Measurements from ENCODE around the gene SELENOO.

The SELENOO gene

GRCh38 chr22:50173311-50173982, 27.4 kb upstream of the SELENOO start:
- peak; percentile 10 for DNase-seq
- no peak for ATAC-seq

GRCh38 chr22:50173983-50174355, 26.8 kb upstream of the SELENOO start:
- DNase-seq (no peak), ATAC-seq (no peak)

GRCh38 chr22:50174382-50175190, 26.2 kb upstream of the SELENOO start:
- DNase-seq: peak; percentile 7
- no peak for ATAC-seq

- ATAC-seq: no peak
- no peak for DNase-seq
Observed at GRCh38 chr22:50175191-50175461, 25.7 kb upstream of the SELENOO start.

- DNase-seq (no peak), ATAC-seq (no peak)
Observed at GRCh38 chr22:50175921-50176849, 24.6 kb upstream of the SELENOO start.

GRCh38 chr22:50176850-50177536, 23.8 kb upstream of the SELENOO start:
- DNase-seq (no peak), ATAC-seq (no peak)

- DNase-seq (no peak), ATAC-seq (no peak)
Observed at GRCh38 chr22:50177537-50178470, 23.0 kb upstream of the SELENOO start.

GRCh38 chr22:50178471-50178864, 22.3 kb upstream of the SELENOO start:
- no peak for ATAC-seq
- no peak for DNase-seq

- DNase-seq (no peak), ATAC-seq (no peak)
Observed at GRCh38 chr22:50178871-50179869, 21.6 kb upstream of the SELENOO start.

GRCh38 chr22:50179937-50180726, 20.7 kb upstream of the SELENOO start:
- ATAC-seq (no peak), DNase-seq (no peak)

GRCh38 chr22:50180727-50181521, 19.9 kb upstream of the SELENOO start:
- no peak for ATAC-seq
- DNase-seq: no peak

GRCh38 chr22:50182176-50183081, 18.4 kb upstream of the SELENOO start:
- ATAC-seq (no peak), DNase-seq (no peak)

GRCh38 chr22:50183141-50183971, 17.5 kb upstream of the SELENOO start:
- ATAC-seq (no peak), DNase-seq (no peak)

- DNase-seq (peak; percentile 14), ATAC-seq (no peak)
Observed at GRCh38 chr22:50184004-50184901, 16.6 kb upstream of the SELENOO start.

GRCh38 chr22:50184902-50185374, 15.9 kb upstream of the SELENOO start:
- no peak for ATAC-seq
- DNase-seq: no peak
